ENCODE measurements around the gene PARG. TPM values are rescaled to one million over a fixed set of nuclear protein-coding genes. Genes with fewer than 3 reads are reported as not detected.
A peak's percentile ranks its signal among the peaks of the same experiment; 100 is the strongest.
"Not testable (repeated sequence)": the region's sequence is repeated elsewhere in the genome, so short reads cannot be mapped to it uniquely, and the experiment has no call there.

The PARG gene
- 10 to 100 TPM; 22.9 to 28.2 TPM for total RNA-seq

DNA sequence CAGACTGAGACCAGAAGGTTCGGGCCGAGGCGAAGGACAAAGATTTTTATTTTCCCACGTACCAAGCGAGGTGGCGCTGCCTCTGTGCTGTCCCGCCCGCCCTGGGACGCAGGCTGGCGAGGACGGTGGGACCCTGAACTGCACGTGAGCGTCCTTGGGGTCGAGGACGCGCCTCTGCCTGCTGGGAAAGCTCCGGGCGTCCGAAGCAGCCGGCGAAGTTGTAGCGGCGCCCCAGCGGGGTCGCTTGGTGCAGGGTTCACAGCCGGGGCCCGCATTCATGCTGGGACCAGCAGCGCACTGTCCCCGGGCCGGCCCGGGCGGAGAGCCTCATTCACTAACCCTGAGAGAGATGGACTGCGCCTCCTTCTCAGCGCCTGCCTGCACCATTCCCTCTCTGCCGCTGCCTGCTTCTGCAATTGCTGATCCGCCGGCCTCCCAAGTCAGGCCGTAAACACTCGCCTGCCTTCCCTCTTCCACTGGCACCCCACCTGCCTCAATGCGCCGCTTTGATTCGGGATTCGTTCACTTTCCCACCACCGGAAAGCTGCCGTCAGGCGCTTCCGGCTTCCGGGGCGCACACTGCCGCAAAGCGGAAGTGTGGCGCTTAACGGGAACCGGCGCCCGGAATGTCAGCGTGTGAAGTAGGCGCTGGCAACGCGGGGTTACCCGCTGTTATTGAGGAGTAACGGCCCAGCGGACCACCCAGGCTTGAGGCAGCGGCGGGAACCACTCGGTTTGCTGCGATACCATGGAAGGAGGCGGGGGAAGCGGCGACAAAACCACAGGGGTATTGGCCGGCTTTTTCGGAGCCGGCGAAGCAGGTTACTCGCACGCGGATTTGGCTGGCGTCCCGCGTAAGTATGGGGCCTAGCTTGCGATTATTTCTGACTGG is at the start of gene PARG, which contains the start of gene TIMM23B:
PARG (minus strand) TSS at position 581 of the 892 bp plus-strand sequence; CDS start at position 279, 302 bp downstream.
TIMM23B (plus strand) TSS at position 607 of the 892 bp plus-strand sequence; CDS start at position 749, 142 bp downstream.
- Mint-ChIP-seq H3K36me3 (ENCODE audit: low read depth) (peaks cover 32% of the 10 kb centered on the region), H3K27ac (peak within 1 kb of the TSS; percentile 97), H3K4me3 (peak within 1 kb of the TSS; percentile 97), H3K4me1 (peaks cover 11% of the 10 kb centered on the region)
- H3K9me3 Mint-ChIP-seq, H3K27me3 Mint-ChIP-seq: not testable (repeated sequence)
- peak; percentile 90 for ATAC-seq (replicated peaks)

DNA sequence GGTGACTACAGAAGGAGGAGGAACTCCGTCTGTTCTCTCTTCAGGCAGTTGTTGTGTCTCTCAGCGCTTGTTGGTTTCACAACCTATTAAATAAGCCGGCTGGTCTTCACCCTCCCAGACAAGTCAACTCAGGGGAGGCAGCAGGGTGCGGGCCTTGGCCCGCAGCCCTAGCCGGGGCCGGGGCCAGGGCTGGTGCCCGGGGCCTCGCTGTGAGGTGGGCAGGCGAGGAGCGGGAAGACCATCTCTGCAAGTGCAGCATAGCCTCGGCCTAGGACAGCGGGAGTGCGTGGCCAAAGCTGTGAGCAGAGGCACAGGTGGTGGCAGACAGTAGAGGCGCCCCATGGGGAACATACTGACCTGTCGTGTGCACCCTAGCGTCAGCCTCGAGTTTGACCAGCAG is 46.5 kb upstream of the PARG start, which contains the start of gene AGAP6:
AGAP6 (plus strand) TSS at position 31 of the 400 bp plus-strand sequence; CDS start at position 341, 310 bp downstream.
- ATAC-seq (replicated peaks); H3K9me3 Mint-ChIP-seq; H3K27ac Mint-ChIP-seq; H3K4me1 Mint-ChIP-seq; H3K27me3 Mint-ChIP-seq; H3K4me3 Mint-ChIP-seq: not testable (repeated sequence)
- peaks cover 40% of the 10 kb centered on the region for H3K36me3 Mint-ChIP-seq (ENCODE audit: low read depth)

DNA sequence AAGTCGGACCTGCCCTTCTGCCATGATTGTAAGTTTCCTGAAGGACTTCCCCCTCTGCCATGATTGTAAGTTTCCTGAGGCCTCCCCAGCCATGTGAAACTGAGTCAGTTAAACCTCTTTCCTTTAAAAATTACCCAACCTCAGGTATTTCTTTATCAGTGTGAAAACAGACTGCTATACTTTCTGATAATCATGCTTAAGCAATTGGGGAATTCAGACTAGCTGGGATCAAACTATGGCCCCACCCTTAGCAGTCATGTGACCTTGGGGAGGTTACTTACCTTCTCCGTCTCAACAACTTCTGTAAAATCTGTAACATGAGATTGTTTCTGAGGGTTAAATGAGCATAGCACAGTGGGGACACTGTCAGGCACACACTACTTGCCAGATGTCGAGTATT is 45.4 kb upstream of the PARG start:
- not testable (repeated sequence) for ATAC-seq (replicated peaks); H3K4me1 Mint-ChIP-seq; H3K27ac Mint-ChIP-seq; H3K4me3 Mint-ChIP-seq; H3K27me3 Mint-ChIP-seq; H3K9me3 Mint-ChIP-seq
- H3K36me3 Mint-ChIP-seq (ENCODE audit: low read depth), result peaks cover 40% of the 10 kb centered on the region

DNA sequence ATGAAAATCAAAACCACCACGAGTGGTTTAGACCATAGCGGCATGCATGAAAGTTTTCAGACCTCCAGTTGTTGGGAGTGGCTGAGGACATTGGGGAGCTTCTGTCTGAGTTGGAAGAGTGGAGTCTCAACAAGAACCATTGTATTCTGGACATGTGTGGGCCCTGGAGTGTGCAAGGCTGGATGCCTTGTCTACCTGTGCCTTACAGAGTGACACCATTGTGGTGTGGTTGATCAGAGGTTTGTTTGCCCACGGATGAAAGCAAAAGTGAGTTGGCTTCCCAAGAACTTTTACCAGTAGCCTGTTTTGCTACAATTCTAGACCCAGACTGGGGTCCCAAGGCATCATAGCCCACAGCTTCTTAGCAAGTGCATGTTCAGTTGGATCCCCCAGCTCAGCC is 35.9 kb upstream of the PARG start:
- not testable (repeated sequence) for H3K9me3 Mint-ChIP-seq; H3K27me3 Mint-ChIP-seq; H3K27ac Mint-ChIP-seq; H3K4me1 Mint-ChIP-seq; ATAC-seq (replicated peaks); H3K4me3 Mint-ChIP-seq
- peaks cover 27% of the 10 kb centered on the region for H3K36me3 Mint-ChIP-seq (ENCODE audit: low read depth)

DNA sequence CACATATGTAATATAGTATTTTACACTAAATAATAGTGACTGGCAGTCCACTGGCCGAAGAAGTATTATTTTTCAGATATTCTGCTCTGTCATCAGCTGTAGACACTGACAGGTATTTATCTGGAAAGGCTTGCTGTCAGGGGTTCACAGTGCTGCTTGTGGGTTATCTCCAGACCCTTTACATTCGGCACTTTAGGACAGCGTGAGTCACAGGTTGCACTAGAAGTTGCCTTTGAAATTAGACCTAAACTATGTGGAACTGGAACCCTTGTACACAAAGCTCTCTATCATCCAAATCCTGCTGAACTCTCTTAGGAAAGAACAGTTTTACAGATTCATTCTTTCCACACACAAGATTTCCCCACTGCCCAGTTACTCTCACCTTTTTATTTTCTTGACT is 30.3 kb upstream of the PARG start:
- not testable (repeated sequence) for H3K4me1 Mint-ChIP-seq; H3K4me3 Mint-ChIP-seq; H3K27ac Mint-ChIP-seq; ATAC-seq (replicated peaks); H3K9me3 Mint-ChIP-seq; H3K27me3 Mint-ChIP-seq
- peaks cover 33% of the 10 kb centered on the region for H3K36me3 Mint-ChIP-seq (ENCODE audit: low read depth)

DNA sequence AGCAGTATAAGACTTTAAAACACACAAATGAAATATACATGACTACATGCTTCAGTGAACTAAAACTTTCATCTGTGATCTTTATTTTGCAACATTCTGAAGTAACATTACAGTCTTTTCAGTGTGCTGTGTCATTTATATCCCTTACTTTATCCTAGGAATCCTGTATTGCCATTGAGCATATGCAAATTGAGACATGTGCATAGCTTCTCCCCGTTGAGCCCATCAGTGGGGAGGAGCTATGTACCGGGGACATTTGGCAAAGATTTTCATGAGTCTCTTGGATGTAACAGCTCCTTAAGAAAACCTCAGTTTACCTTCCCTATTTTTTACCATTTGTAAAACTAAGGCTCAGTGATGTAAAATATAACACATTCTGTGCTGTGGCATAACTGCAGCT is 29.6 kb upstream of the PARG start:
- H3K27me3 Mint-ChIP-seq; ATAC-seq (replicated peaks); H3K4me3 Mint-ChIP-seq; H3K4me1 Mint-ChIP-seq; H3K9me3 Mint-ChIP-seq; H3K27ac Mint-ChIP-seq: not testable (repeated sequence)
- peaks cover 33% of the 10 kb centered on the region for H3K36me3 Mint-ChIP-seq (ENCODE audit: low read depth)

DNA sequence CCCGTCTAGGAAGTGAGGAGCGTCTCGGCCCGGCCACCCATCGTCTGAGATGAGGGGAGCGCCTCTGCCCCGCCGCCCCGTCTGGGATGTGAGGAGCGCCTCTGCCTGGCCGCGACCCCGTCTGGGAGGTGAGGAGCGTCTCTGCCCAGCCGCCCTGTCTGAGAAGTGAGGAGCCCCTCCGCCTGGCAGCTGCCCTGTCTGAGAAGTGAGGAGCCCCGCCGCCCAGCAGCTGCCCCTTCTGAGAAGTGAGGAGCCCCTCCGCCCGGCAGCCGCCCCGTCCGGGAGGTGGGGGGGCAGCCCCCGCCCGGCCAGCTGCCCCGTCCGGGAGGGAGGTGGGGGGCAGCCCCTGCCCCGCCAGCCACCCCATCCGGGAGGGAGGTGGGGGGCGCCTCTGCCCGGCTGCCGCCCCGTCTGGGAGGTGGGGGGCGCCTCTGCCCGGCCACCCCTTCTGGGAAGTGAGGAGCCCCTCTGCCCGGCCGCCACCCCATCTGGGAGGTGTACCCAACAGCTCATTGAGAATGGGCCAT is 28.6 kb upstream of the PARG start:
- peaks cover 44% of the 10 kb centered on the region for H3K36me3 Mint-ChIP-seq (ENCODE audit: low read depth)
- H3K27me3 Mint-ChIP-seq; H3K27ac Mint-ChIP-seq; H3K9me3 Mint-ChIP-seq; ATAC-seq (replicated peaks); H3K4me3 Mint-ChIP-seq; H3K4me1 Mint-ChIP-seq: not testable (repeated sequence)

DNA sequence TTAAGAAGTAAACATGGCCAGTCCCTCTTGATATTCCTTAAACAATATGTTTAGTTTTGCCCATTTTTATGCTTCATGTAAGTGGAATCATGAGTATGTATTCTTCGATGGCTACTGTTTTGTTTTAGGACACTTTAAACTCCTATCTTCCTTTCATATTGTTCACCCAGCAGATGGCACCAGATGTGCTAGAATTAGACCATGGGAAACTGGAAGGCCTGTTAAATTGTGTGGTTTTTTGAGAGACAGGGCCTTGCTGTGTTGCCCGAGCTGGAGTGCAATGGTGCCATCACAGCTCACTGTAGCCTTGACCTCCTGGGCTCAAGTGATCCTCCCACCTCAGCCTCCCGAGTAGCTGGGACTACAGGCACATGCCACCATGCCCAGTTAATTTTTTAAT is 11.3 kb upstream of the PARG start:
- not testable (repeated sequence) for H3K4me1 Mint-ChIP-seq; H3K9me3 Mint-ChIP-seq; H3K27me3 Mint-ChIP-seq; H3K4me3 Mint-ChIP-seq; ATAC-seq (replicated peaks); H3K27ac Mint-ChIP-seq
- peaks cover 69% of the 10 kb centered on the region for H3K36me3 Mint-ChIP-seq (ENCODE audit: low read depth)

DNA sequence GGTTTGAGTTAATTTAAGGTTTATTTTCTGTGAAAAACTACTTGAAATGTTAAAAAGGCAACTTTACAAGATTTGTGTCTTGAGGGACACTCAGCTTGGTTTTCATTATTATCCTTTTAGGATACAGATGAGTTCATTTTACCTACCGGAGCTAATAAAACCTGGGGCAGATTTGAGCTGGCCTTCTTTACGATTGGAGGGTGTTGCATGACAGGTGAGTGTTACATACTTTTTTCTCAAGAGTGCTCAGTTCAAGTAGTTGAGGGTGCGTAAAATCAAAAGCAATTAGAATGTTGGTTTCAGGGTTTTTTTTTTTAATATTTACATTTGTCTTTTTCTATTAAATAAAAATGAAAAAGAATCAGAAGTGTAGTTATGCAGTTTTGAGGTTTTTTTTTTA is 10.2 kb upstream of the PARG start:
- H3K4me3 Mint-ChIP-seq; H3K9me3 Mint-ChIP-seq; H3K27me3 Mint-ChIP-seq; ATAC-seq (replicated peaks); H3K4me1 Mint-ChIP-seq; H3K27ac Mint-ChIP-seq: not testable (repeated sequence)
- H3K36me3 Mint-ChIP-seq (ENCODE audit: low read depth), result peaks cover 70% of the 10 kb centered on the region

DNA sequence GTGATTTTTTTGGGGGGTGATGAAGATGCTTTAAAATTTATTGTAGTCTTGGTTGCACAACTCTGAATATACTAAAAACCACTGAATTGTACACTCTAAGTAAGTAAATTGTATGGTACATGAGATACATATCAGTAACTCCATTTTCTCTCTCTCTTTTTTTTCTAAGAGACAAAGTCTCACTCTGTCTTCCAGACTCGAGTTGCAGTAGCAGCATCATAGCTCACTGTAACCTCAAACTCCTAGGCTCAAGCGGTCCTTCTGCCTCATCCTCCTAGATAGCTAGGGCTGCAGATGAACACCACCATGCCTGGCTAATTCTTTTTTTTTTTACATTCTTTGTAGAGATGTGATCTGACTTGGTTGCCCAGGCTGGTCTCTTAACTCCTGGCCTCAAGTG is 6.9 kb upstream of the PARG start:
- H3K36me3 Mint-ChIP-seq (ENCODE audit: low read depth), result peaks cover 64% of the 10 kb centered on the region
- not testable (repeated sequence) for H3K27ac Mint-ChIP-seq; H3K27me3 Mint-ChIP-seq; H3K4me1 Mint-ChIP-seq; H3K4me3 Mint-ChIP-seq; H3K9me3 Mint-ChIP-seq; ATAC-seq (replicated peaks)

DNA sequence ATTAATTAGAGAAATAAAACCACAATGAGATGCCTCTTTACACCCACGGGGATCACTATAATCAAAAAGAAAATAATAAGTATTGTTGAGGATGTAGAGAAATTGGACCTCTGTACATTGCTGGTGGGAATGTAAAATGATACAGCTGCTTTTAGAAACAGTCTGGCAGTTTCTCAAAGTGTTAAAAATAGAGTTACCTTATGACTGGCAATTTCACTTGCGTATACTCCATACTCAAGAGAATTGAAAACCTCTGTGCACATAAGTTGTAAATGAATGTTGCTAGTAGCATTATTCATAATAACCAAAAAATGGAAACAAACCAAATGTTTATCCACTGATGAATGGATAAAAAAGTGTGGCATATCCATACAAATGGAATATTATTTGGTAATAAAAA is 6.3 kb upstream of the PARG start:
- H3K9me3 Mint-ChIP-seq, H3K27ac Mint-ChIP-seq, H3K27me3 Mint-ChIP-seq, H3K4me3 Mint-ChIP-seq, H3K4me1 Mint-ChIP-seq: not testable (repeated sequence)
- H3K36me3 Mint-ChIP-seq (ENCODE audit: low read depth), result peaks cover 62% of the 10 kb centered on the region
- ATAC-seq (replicated peaks), result peak; percentile 28

DNA sequence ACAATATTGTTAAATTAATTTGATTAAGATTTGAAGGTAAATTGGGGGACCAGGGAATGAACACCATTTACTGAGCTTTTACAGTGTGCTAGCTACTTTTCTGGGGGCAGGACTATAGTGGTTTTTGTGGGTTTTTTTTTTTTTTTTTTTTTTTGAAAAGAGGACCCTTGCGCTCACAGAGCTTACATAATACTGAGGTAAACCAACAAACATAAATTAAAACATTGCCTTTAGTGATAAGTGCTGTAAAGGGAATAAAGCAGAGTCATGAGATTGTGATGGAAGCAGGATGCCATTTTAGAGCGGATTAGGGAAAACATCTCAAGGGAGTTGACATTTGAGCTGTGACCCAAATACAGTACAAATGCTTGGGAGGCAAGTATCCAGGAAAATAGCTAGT is 1.8 kb upstream of the PARG start:
- not testable (repeated sequence) for H3K27ac Mint-ChIP-seq; H3K27me3 Mint-ChIP-seq; ATAC-seq (replicated peaks); H3K9me3 Mint-ChIP-seq
- H3K36me3 Mint-ChIP-seq (ENCODE audit: low read depth), result peaks cover 48% of the 10 kb centered on the region
- peaks cover 11% of the 10 kb centered on the region for H3K4me1 Mint-ChIP-seq
- H3K4me3 Mint-ChIP-seq, result peak overlapping the region; percentile 97

DNA sequence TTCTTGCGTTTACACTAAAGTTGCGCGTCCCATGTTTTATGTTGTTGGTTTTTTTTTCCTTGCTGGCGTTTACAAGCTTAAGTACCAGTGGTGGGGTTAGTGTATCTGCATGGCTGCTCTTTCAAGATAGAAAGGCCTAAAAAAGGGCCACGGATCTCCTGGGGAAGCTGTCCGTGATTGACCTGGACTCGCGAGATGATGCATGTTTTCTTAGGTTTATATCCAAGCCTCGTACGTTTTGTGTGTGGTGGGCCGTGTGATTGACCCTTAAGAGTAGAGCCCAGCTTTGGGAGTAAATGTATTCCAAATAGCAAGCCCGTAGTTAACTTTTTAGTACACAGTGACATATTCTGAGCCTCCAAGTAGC is 495 bp upstream of the PARG start:
- H3K9me3 Mint-ChIP-seq, H3K27me3 Mint-ChIP-seq: not testable (repeated sequence)
- H3K4me1 Mint-ChIP-seq, result peaks cover 11% of the 10 kb centered on the region
- ATAC-seq (replicated peaks), result peak; percentile 19
- H3K27ac Mint-ChIP-seq, result peak overlapping the region; percentile 97
- H3K36me3 Mint-ChIP-seq (ENCODE audit: low read depth), result peaks cover 38% of the 10 kb centered on the region
- H3K4me3 Mint-ChIP-seq, result peak overlapping the region; percentile 97

DNA sequence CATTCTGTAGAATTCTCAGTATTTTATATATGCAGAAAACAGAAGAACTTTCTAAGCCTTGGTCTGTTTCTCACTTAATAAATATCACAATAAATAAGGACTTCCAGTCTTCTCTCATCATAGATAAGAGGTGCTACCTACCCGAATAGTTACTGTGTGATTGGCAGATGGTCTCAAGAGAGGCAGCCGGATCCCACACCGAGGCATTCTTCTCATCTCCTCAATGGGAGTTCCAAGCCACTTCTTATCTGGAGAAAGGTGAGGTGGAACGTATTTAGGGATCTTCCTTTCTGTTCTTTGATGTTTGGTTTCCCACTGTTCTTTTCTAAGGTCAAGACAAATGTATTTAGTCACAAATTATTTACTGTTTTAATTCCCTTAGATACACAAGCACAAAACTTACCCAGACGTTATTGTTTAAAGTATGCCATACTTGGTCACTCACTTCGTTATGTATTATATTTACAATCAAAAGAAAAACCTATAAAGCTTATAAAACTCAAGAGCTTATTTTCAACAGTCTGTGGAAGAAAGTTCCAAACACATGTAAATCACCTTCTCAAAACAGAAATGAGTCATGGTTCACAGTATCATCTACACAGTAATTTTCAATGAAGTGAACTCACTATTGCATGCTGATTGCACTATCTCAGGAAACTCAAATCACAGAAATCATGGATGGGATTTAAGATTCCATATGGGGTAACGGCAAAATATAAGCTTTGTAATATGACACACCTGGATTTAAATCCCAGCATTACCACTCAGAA is 9.7 kb downstream of the PARG start:
- H3K27ac Mint-ChIP-seq; H3K9me3 Mint-ChIP-seq; ATAC-seq (replicated peaks); H3K4me3 Mint-ChIP-seq; H3K27me3 Mint-ChIP-seq; H3K4me1 Mint-ChIP-seq: not testable (repeated sequence)
- H3K36me3 Mint-ChIP-seq (ENCODE audit: low read depth), result peaks cover 31% of the 10 kb centered on the region

DNA sequence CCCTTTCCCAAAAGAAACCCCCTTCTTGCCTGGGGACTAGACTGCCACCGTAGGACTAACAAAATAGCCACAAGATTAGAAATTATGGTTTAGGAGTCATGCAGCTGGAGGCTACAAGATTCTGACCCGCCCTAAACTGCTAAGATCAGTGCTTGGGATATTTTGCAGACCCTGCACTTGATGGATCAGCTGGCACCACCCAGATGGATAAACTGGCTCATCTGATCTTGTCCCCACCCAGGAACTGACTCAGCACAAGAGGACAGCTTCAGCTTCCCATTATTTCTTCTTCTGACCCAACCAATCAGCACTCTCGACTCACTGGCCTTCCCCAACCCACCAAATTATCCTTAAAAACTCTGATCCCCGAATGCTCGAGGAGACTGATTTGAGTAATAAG is 10.6 kb downstream of the PARG start:
- H3K36me3 Mint-ChIP-seq (ENCODE audit: low read depth), result peaks cover 37% of the 10 kb centered on the region

More for the DNA sequence above, 10.6 kb downstream of the PARG start:
- not testable (repeated sequence) for H3K27ac Mint-ChIP-seq; H3K4me3 Mint-ChIP-seq; H3K27me3 Mint-ChIP-seq; H3K4me1 Mint-ChIP-seq; H3K9me3 Mint-ChIP-seq; ATAC-seq (replicated peaks)

Measured in activated T-helper 17 cell treated with anti-CD3 and anti-CD28 coated beads, Interleukin-2, amount 50 U/mL, for 72 hours (primary cell).